SJSA1 (cell line): ENCODE results near the gene CPT1B. TPM values are rescaled to one million over a fixed set of nuclear protein-coding genes. Genes with fewer than 3 reads are reported as not detected.
"Not testable (repeated sequence)": the region's sequence is repeated elsewhere in the genome, so short reads cannot be mapped to it uniquely, and the experiment has no call there.

Experiments
- DNase-seq, 2 experiments: peaks; one replicate each; pipeline ENCODE4 v3.0.0-alpha.2; 2015 to 2020; ENCODE audit warnings: low spot score in 2 of 2, low read depth in 1 of 2
- H3K27ac ChIP-seq: fragments of 250-450 bp; sonication (Bioruptor Pico); 2 replicates; pipeline ENCODE4 v1.5.1; 2020; ENCODE audit warnings: mild to moderate bottlenecking, moderate library complexity
- H3K27me3 ChIP-seq: fragments of 250-450 bp; sonication (Bioruptor Pico); replicated peaks from 2 replicates; pipeline ENCODE4 v1.5.1; 2020; ENCODE audit warnings: mild to moderate bottlenecking, moderate library complexity
- H3K36me3 ChIP-seq: fragments of 250-450 bp; sonication (Bioruptor Pico); 2 replicates; pipeline ENCODE4 v1.5.1; 2020; ENCODE audit warnings: mild to moderate bottlenecking
- H3K4me1 ChIP-seq: fragments of 250-450 bp; sonication (Bioruptor Pico); replicated peaks from 2 replicates; pipeline ENCODE4 v1.6.1; 2021; ENCODE audit warnings: mild to moderate bottlenecking
- H3K4me3 ChIP-seq: fragments of 250-450 bp; sonication (Bioruptor Pico); 2 replicates; pipeline ENCODE4 v1.5.1; 2020; ENCODE audit warnings: mild to moderate bottlenecking
- H3K9me3 ChIP-seq: fragments of 250-450 bp; sonication (Bioruptor Pico); replicated peaks from 2 replicates; pipeline ENCODE4 v1.5.1; 2020; ENCODE audit warnings: mild to moderate bottlenecking
- total RNA-seq: library from RNA; depleted of rRNA; stranded (reverse); fragments of >200 nt; shearing (Covaris generic); gene quantifications from 2 replicates; pipeline ENCODE4 v1.2.3, GENCODE V29; 2014; rRNA removed

The CPT1B gene
- 1.7 and 2.5 TPM in 2 replicates for total RNA-seq

GRCh38 chr22:50577987-50578775, at the start of gene CPT1B:
TSS of gene CPT1B (minus strand) at chr22:50578427. CDS start at chr22:50577915, 512 bp downstream.
- no peak within 1 kb of the TSS for H3K4me3 ChIP-seq
- no peak for DNase-seq
- peaks cover 6% of the 10 kb centered on the region for H3K4me1 ChIP-seq
- no peaks in the 10 kb centered on the region for H3K9me3 ChIP-seq
- no peaks in the 10 kb centered on the region for H3K27me3 ChIP-seq
- peaks cover 23% of the 10 kb centered on the region for H3K36me3 ChIP-seq
- no peak within 1 kb of the TSS for H3K27ac ChIP-seq

DNA sequence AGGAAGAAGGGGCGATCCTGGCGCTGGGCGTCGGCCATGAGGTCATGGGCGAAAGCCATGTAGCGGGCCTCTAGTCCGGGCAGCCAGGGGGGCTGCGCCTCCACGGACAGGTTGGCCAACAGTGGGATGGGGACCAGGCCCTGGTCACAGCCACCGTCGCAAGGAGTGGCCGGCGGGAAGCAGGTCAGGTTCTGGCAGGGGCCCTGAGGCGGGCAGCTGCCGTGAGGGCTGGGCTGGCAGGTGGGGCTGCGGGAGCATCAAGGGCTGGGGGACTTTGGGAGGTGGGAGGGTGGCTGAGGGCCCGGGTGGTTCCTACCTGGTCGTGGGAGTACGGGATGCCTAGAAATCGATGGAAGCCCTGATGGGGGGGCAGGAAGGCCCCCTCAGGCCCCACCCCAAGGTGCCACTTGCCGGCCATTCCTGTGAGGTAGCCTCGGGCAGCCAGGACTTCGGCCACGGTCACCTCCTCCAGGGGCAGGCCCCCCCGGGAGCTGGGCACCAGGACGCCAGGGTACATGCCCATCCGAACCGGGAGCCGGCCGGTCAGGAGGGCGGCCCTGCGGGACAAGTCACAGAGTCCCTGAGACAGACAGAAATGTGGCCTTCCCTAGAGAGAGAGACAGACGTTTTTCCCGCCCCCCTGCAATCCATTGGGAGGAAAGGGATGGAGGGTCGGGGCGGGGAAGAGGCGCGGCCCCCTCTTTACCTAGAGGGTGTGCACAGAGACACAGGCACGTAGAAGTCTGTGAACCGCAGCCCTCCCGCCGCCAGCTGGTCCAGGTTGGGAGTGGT, 48.8 kb upstream of the CPT1B start:
- Histone ChIP-seq H3K4me1 (peaks cover 20% of the 10 kb centered on the region), H3K36me3 (peaks cover 9% of the 10 kb centered on the region; the same call in 1 of the 2 replicates), H3K9me3 (peaks cover 7% of the 10 kb centered on the region; the same call in 1 of the 2 replicates), H3K4me3 (peak overlapping the region; percentile 84), H3K27me3 (peaks cover 4% of the 10 kb centered on the region), H3K27ac (no peak overlapping the region)
- peak in 1 of 2 experiments; percentile 14 for DNase-seq

- H3K9me3 ChIP-seq: peaks cover 7% of the 10 kb centered on the region; the same call in 1 of the 2 replicates
- H3K4me3 ChIP-seq: no peak overlapping the region
- peaks cover 11% of the 10 kb centered on the region for H3K27me3 ChIP-seq
- DNase-seq: no peak
- peaks cover 21% of the 10 kb centered on the region for H3K4me1 ChIP-seq
- no peak overlapping the region for H3K27ac ChIP-seq
- H3K36me3 ChIP-seq: peaks cover 9% of the 10 kb centered on the region; the same call in 1 of the 2 replicates
Observed at GRCh38 chr22:50626314-50626849, 48.2 kb upstream of the CPT1B start.

DNA sequence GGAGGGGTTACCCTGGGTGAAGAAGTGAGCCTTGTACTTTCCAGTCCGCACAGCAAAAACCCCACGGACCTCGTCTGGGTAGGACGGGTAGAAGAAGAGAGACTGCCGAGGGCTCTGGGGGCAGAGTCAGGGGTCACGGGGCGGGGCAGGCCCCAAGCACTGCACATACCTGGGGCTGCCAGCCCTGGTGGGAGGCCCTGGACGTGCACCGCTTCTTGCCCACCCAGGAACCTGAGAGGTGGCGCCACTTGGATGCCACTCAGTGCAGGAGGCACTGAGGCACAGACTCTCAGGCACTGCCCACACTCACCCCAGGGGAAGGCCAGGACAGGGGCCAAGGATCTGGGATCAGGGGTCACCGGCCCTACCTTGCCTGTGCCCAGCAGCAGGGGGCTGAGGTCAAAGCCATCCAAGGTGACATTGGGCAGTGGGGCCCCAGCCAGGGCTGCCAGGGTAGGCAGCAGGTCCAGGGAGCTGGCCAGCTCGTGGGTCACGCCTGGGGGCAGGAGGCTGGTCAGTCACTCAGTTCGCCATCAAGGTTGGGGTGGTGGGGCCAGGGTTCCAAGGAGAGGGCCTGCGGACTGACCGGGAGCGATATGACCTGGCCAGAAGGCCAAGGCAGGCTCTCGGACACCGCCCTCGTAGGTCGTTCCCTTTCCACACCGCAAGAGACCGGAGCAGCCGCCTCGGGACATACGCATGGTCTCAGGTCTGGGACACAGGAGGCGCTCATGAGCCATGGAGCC, 47.5 kb upstream of the CPT1B start:
- Histone ChIP-seq H3K36me3 (peaks cover 9% of the 10 kb centered on the region; the same call in 1 of the 2 replicates), H3K27me3 (peaks cover 17% of the 10 kb centered on the region), H3K4me1 (peaks cover 28% of the 10 kb centered on the region), H3K27ac (no peak overlapping the region), H3K9me3 (peaks cover 10% of the 10 kb centered on the region), H3K4me3 (no peak overlapping the region)
- DNase-seq: no peak

GRCh38 chr22:50625131-50625567, 46.9 kb upstream of the CPT1B start:
- H3K4me3 ChIP-seq: no peak overlapping the region
- H3K27me3 ChIP-seq: peaks cover 21% of the 10 kb centered on the region

DNA sequence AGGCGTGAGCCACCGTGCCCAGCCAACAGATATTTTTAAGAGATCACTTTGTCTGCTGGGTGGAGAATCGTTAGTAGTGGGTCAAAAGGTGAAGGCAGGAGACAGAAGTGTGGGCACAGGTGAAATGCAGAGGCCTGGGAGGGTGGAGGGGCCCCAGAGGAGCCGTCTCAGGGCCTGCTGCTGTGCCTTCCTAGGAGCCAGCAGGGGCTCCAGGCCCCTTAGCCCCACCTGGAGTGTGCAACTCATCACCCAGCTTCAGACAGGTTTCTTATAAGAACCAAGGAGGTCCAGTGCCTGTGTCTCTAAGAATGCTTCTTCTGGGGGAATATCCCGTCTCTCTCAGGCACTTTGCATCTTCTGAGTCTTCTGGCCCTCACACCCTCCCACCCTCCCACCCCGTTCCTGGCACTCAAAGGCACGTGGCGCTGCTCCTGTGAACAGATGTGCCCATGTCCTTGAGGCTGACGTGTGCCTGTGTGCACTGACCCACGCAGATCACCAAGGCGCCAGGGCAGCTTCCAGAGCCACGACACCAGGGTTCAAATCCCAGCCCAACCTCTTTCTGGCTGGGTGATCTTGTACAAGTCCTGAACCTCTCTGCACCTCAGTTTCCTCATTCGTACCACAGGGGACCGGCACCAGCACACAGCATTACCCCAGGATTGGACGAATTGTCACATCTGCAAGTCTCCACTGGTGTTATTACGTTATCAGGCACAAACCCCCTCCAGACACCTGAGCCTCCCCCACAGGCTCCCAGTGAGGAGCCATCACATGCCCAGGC, 46.3 kb upstream of the CPT1B start:
- H3K27me3 ChIP-seq: peaks cover 27% of the 10 kb centered on the region
- no peak overlapping the region for H3K4me3 ChIP-seq
- peaks cover 9% of the 10 kb centered on the region; the same call in 1 of the 2 replicates for H3K36me3 ChIP-seq
- H3K4me1 ChIP-seq: peaks cover 35% of the 10 kb centered on the region
- no peak overlapping the region for H3K27ac ChIP-seq
- no peak for DNase-seq
- peaks cover 11% of the 10 kb centered on the region for H3K9me3 ChIP-seq

More at GRCh38 chr22:50625131-50625567, 46.9 kb upstream of the CPT1B start:
- Histone ChIP-seq H3K9me3 (peaks cover 11% of the 10 kb centered on the region), H3K27ac (no peak overlapping the region), H3K36me3 (peaks cover 9% of the 10 kb centered on the region; the same call in 1 of the 2 replicates), H3K4me1 (peaks cover 32% of the 10 kb centered on the region)
- DNase-seq: no peak

DNA sequence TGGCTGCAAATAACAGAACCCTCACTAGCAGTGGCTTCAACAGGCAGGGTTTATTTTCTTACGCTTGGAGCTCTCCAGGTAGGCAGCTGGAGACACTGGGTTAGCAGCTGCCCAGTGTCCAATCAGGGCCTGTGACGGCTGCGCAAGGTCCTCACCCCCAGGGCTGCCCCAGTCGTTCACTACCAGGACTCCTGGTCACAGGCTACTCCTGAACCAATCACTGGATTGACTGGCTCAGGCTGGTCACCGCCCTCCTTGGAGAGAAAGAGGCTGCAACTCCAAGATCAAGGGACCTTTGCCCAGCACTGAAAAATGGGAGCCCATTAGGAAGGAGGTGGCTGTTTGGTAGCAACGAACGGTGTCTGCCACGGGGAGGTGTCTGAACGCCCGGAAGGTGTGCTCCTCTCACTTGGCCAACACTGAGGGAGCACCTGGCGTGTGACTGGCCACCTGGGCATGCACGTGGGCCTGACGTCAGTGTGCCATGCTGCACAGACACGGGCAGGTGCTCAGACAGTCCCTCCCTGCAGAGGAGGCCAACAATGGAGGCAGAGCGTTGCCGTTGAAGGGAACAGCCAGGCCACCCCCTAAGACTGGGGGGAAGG, 44.6 kb upstream of the CPT1B start:
- H3K36me3 ChIP-seq: peaks cover 9% of the 10 kb centered on the region; the same call in 1 of the 2 replicates
- H3K27me3 ChIP-seq: peaks cover 30% of the 10 kb centered on the region
- DNase-seq: no peak
- peaks cover 11% of the 10 kb centered on the region for H3K9me3 ChIP-seq
- peaks cover 26% of the 10 kb centered on the region for H3K4me1 ChIP-seq
- no peak overlapping the region for H3K4me3 ChIP-seq
- H3K27ac ChIP-seq: no peak overlapping the region

DNA sequence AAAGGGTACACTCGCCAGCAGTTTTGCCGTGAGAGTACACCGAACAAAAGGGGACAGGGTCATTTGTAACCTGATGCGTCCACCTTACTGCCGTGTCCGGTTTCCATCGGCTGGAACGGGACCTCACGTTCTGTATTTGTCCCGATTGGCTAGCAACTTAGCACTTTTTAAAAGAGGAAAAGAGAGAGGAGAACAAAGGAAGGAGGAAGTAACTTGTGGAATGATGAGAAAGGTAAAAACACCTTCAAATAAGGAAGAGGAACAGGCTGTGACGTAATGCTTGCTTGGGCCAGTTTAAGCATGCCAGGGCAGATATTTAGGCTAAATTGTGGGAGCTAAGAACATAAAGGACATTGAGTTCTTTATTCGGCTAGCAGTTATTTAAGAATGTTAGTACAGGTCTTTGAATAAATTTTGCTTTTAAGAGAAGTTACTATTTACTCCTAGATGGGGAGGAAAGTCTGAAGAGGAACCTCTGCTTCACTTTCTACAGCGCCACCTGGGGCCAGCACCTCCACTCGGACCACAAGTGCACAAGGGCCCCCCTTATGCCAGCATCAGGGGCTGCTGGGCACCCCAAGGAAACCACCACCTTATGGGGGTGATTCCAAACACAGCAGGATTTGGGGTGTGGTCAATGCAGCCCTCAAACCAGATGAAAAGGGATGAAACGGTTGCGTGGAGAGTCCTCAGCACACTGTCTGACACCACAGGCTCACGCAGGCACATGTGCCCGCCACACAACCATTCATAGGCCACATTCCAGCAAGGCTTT, 43.9 kb upstream of the CPT1B start:
- DNase-seq: no peak
- H3K27me3 ChIP-seq: peaks cover 30% of the 10 kb centered on the region
- peaks cover 19% of the 10 kb centered on the region for H3K4me1 ChIP-seq
- no peak overlapping the region for H3K4me3 ChIP-seq
- peaks cover 5% of the 10 kb centered on the region for H3K9me3 ChIP-seq
- H3K27ac ChIP-seq: no peak overlapping the region
- peaks cover 6% of the 10 kb centered on the region; the same call in 1 of the 2 replicates for H3K36me3 ChIP-seq

DNA sequence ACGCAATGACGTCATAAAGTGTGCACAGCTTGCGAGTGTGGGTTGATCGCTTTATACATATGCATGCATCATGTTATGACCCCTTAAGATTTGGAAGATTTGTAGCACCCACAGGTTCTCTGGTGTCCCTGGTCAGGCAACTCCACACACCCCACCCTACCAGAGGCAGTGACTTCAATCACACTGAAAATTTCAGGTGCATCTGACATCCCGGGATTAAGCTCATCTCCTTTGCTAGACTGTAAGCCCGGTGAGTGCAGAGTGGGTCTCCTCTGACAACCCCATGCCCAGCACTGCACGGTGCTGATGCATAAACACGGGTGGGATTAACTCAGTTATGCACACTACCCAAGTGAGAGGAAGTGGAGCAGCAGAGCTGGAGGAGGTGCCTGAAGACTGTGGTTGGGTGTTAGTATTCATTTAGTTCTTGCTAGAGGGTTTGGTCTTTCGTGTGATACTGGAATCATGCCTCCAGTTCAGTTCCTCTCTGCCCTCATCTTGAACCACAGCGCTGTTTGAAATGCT, 43.2 kb upstream of the CPT1B start:
- peaks cover 15% of the 10 kb centered on the region for H3K4me1 ChIP-seq
- H3K27ac ChIP-seq: no peak overlapping the region
- H3K4me3 ChIP-seq: no peak overlapping the region
- H3K36me3 ChIP-seq: peaks cover 6% of the 10 kb centered on the region; the same call in 1 of the 2 replicates
- DNase-seq: no peak
- H3K27me3 ChIP-seq: peaks cover 30% of the 10 kb centered on the region
- H3K9me3 ChIP-seq: peaks cover 4% of the 10 kb centered on the region; the same call in 1 of the 2 replicates

DNA sequence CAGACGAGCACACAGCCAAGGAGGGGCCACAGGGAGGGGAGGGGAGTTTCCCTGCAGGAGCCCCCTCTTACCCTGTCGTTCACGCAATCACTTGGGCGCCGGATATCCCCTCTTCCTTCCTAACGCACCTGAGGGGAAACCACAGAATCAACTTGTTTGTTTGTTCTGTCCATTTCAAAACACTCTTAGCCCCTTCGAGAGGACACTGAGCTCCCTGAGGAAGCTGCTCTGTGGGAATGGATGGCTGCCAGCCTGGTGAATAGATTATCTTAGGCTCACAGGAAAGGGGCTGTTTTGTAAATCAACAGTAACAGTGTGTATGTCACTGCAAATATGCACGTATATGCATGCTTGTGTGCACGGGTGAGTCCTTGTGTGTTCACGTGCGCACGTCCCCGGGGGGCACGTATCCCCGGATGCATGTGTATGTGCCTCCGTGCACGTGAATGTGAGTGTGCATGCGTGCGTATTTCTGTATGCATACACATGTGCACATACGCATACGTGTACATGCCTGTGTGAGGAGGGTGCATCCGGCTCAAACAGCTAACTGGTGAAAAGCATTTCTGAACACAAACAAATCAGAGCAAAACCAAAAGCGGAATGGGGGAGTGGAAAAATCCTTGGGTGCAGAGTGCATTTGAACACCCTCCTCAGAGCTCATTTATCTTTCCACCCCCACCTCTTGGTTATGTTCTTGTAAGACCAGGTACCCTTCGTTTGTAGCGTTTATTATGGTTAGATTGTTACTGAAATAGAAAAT, 42.5 kb upstream of the CPT1B start:
- Histone ChIP-seq H3K4me3 (no peak overlapping the region), H3K4me1 (peaks cover 15% of the 10 kb centered on the region), H3K36me3 (peaks cover 2% of the 10 kb centered on the region; the same call in 1 of the 2 replicates), H3K27me3 (peaks cover 30% of the 10 kb centered on the region), H3K27ac (no peak overlapping the region), H3K9me3 (peaks cover 4% of the 10 kb centered on the region; the same call in 1 of the 2 replicates)
- peak in 1 of 2 experiments; percentile 79 for DNase-seq

GRCh38 chr22:50614296-50614695, 36.1 kb upstream of the CPT1B start:
- not testable (repeated sequence) for H3K4me3 ChIP-seq, H3K9me3 ChIP-seq, H3K36me3 ChIP-seq, H3K4me1 ChIP-seq, H3K27ac ChIP-seq, DNase-seq
- peaks cover 41% of the 10 kb centered on the region for H3K27me3 ChIP-seq
